ENCODE data around the gene CCDC183.

- TF ChIP-seq ZNF274 (IDR thresholded peaks at IDR 0.05; ENCODE audit: low read depth, low read length) (no peak), YY1 (IDR thresholded peaks at IDR 0.05; ENCODE audit: insufficient read depth, insufficient read length) (no peak)
Measured at GRCh38 chr9:136756836-136757235, 39.3 kb upstream of the CCDC183 start.
